HepG2 (cell line): Measurements from ENCODE around the gene CD72. TPM values are rescaled to one million over a fixed set of nuclear protein-coding genes. Genes with fewer than 3 reads are reported as not detected.

Experiments
- ARHGAP35 ChIP-seq: sonication (generic); formaldehyde crosslinking; IDR thresholded peaks from 2 replicates; pipeline ENCODE4 v1.9.0; 2022; ENCODE audit warnings: mild to moderate bottlenecking, inconsistent platforms, moderate library complexity, missing genetic modification reagents, borderline replicate concordance
- ATF1 ChIP-seq: IDR thresholded peaks from 2 replicates; pipeline ENCODE4 v1.6.1; 2016; ENCODE audit warnings: mild to moderate bottlenecking, control low read depth
- GABPB1 ChIP-seq: IDR thresholded peaks from 2 replicates; pipeline ENCODE4 v1.6.1; 2016; ENCODE audit warnings: mild to moderate bottlenecking, missing genetic modification reagents, moderate library complexity, missing compliant biosample characterization
- GATA4 ChIP-seq: sonication (generic); IDR thresholded peaks from 2 replicates; pipeline ENCODE4 v1.6.1; 2016; ENCODE audit warnings: antibody characterized with exemption, low read depth, borderline replicate concordance
- HNRNPLL ChIP-seq: fragments of 200-400 bp; formaldehyde crosslinking; IDR thresholded peaks from 2 replicates; pipeline ENCODE4 v1.6.1; 2017; ENCODE audit warnings: mild to moderate bottlenecking, low read depth, low read length; ENCODE audit not compliant: poor library complexity, severe bottlenecking
- NFRKB ChIP-seq: fragments of 450-650 bp; IDR thresholded peaks from 2 replicates; pipeline ENCODE4 v1.6.1; 2017
- PHF20 ChIP-seq: sonication (generic); formaldehyde crosslinking; IDR thresholded peaks from 2 replicates; pipeline ENCODE4 v1.5.0; 2020; ENCODE audit warnings: mild to moderate bottlenecking, missing genetic modification reagents
- PLRG1 ChIP-seq: fragments of 450-650 bp; conservative IDR thresholded peaks from 2 replicates; pipeline ENCODE4 v1.6.1; 2016
- SP4 ChIP-seq: sonication (generic); formaldehyde crosslinking; IDR thresholded peaks from 2 replicates; pipeline ENCODE4 v1.8.1; 2023; ENCODE audit warnings: mild to moderate bottlenecking, missing genetic modification reagents
- ZBTB1 ChIP-seq: sonication (generic); formaldehyde crosslinking; IDR thresholded peaks from 2 replicates; pipeline ENCODE4 v1.4.0; 2020; ENCODE audit warnings: missing genetic modification reagents, borderline replicate concordance
- ZFP82 ChIP-seq: sonication (generic); formaldehyde crosslinking; IDR thresholded peaks from 2 replicates; pipeline ENCODE4 v1.5.1; 2020; ENCODE audit warnings: mild to moderate bottlenecking, missing genetic modification reagents, borderline replicate concordance
- ZNF33A ChIP-seq: sonication (generic); formaldehyde crosslinking; IDR thresholded peaks from 2 replicates; pipeline ENCODE4 v1.5.1; 2020; ENCODE audit warnings: missing genetic modification reagents, mild to moderate bottlenecking, moderate library complexity, borderline replicate concordance
- ZNF564 ChIP-seq: sonication (generic); formaldehyde crosslinking; IDR thresholded peaks from 2 replicates; pipeline ENCODE4 v1.8.1; 2023; ENCODE audit warnings: mild to moderate bottlenecking, missing genetic modification reagents
- ZNF703 ChIP-seq: sonication (generic); formaldehyde crosslinking; IDR thresholded peaks from 2 replicates; pipeline ENCODE4 v1.5.1; 2020; ENCODE audit warnings: missing genetic modification reagents, mild to moderate bottlenecking, moderate library complexity, borderline replicate concordance
- polyA plus RNA-seq, 8 experiments: library from polyadenylated mRNA; depleted of rRNA in 3 of 8; stranded (reverse) in 7 of 8; unstranded in 1 of 8; fragments of >200 nt; fragmentation: Illumina TruSeq in 4 of 8; extraction: Trizol in 4 of 8; gene quantifications; 2 replicates each; pipeline versions ENCODE4 v1.2.1 to v1.2.3, GENCODE V29; 2011 to 2016; ENCODE audit warnings: low read depth in 4 of 8, missing spikeins in 1 of 8, mixed read lengths in 1 of 8; ENCODE audit not compliant: insufficient read depth in 1 of 8
- total RNA-seq, 5 experiments: library from RNA; depleted of rRNA; stranded (reverse); fragments of >200 nt; fragmentation: Illumina TruSeq; extraction: Trizol; gene quantifications; 2 replicates each; pipeline ENCODE4 v1.2.3, GENCODE V29; 2016; ENCODE audit warnings: low read depth in 1 of 5
- TF ChIP-seq, protein P1 (sequence below): sonication (generic); formaldehyde crosslinking; IDR thresholded peaks from 2 replicates; pipeline ENCODE4 v1.5.0; 2020; ENCODE audit warnings: mild to moderate bottlenecking, missing genetic modification reagents
- TF ChIP-seq, protein P2 (sequence below): sonication (generic); formaldehyde crosslinking; IDR thresholded peaks from 2 replicates; pipeline ENCODE4 v1.4.0; 2020; ENCODE audit warnings: missing genetic modification reagents
- TF ChIP-seq, protein P3 (sequence below): sonication (generic); formaldehyde crosslinking; IDR thresholded peaks from 2 replicates; pipeline ENCODE4 v1.4.0; 2020; ENCODE audit warnings: mild to moderate bottlenecking, missing genetic modification reagents
- TF ChIP-seq, protein P4 (sequence below): sonication (generic); formaldehyde crosslinking; IDR thresholded peaks from 2 replicates; pipeline ENCODE4 v1.5.1; 2020; ENCODE audit warnings: missing genetic modification reagents, mild to moderate bottlenecking, borderline replicate concordance
- TF ChIP-seq, protein P5 (sequence below): fragments of 450-650 bp; IDR thresholded peaks from 2 replicates; pipeline ENCODE4 v1.6.1; 2017; ENCODE audit warnings: mild to moderate bottlenecking
- TF ChIP-seq, protein P6 (sequence below): sonication (generic); formaldehyde crosslinking; IDR thresholded peaks from 2 replicates; pipeline ENCODE4 v1.4.0; 2020; ENCODE audit warnings: missing genetic modification reagents

CD72 gene
- total and polyA plus RNA-seq, 2 of the 13 experiments (the other 11 are each of a cell fraction or from before 2014, with no cell fraction given) = 0.18 to 1.1 TPM

DNA sequence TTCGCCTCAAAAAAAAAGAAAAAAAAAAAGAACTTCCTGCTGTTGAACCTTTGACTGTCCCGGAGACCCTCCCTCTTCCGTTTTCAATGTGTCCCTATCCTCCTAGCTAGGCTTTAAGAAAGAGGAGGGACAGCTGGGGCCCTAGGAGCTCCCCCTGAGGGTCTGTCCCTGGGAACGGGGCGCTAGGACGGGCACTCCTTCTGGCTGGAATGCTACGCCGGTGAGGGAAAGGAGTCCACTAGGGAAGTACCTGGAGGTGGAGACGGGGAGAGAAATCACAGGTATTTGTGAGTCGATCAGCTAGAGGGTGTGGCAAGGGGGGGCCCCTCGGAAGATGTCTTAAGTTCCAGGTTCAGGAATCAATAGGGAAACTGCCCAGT, 27.9 kb upstream of the CD72 start (continued):
- TF ChIP-seq, protein P1, sequence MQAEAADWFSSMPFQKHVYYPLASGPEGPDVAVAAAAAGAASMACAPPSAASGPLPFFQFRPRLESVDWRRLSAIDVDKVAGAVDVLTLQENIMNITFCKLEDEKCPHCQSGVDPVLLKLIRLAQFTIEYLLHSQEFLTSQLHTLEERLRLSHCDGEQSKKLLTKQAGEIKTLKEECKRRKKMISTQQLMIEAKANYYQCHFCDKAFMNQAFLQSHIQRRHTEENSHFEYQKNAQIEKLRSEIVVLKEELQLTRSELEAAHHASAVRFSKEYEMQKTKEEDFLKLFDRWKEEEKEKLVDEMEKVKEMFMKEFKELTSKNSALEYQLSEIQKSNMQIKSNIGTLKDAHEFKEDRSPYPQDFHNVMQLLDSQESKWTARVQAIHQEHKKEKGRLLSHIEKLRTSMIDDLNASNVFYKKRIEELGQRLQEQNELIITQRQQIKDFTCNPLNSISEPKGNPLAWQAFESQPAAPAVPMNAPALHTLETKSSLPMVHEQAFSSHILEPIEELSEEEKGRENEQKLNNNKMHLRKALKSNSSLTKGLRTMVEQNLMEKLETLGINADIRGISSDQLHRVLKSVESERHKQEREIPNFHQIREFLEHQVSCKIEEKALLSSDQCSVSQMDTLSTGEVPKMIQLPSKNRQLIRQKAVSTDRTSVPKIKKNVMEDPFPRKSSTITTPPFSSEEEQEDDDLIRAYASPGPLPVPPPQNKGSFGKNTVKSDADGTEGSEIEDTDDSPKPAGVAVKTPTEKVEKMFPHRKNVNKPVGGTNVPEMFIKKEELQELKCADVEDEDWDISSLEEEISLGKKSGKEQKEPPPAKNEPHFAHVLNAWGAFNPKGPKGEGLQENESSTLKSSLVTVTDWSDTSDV (CRISPR knock-in tag) = no peak
- TF ChIP-seq GABPB1 (CRISPR knock-in tag) = no peak
- peak; percentile 59; the same call in 1 of the 2 replicates for TF ChIP-seq ZNF33A (CRISPR knock-in tag)
- TF ChIP-seq, protein P2, sequence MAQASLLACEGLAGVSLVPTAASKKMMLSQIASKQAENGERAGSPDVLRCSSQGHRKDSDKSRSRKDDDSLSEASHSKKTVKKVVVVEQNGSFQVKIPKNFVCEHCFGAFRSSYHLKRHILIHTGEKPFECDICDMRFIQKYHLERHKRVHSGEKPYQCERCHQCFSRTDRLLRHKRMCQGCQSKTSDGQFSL = no peak
- TF ChIP-seq, protein P3, sequence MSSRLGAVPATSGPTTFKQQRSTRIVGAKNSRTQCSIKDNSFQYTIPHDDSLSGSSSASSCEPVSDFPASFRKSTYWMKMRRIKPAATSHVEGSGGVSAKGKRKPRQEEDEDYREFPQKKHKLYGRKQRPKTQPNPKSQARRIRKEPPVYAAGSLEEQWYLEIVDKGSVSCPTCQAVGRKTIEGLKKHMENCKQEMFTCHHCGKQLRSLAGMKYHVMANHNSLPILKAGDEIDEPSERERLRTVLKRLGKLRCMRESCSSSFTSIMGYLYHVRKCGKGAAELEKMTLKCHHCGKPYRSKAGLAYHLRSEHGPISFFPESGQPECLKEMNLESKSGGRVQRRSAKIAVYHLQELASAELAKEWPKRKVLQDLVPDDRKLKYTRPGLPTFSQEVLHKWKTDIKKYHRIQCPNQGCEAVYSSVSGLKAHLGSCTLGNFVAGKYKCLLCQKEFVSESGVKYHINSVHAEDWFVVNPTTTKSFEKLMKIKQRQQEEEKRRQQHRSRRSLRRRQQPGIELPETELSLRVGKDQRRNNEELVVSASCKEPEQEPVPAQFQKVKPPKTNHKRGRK (CRISPR knock-in tag) = no peak
- TF ChIP-seq NFRKB = no peak
- no peak for TF ChIP-seq ZBTB1 (CRISPR knock-in tag)
- TF ChIP-seq, protein P4, sequence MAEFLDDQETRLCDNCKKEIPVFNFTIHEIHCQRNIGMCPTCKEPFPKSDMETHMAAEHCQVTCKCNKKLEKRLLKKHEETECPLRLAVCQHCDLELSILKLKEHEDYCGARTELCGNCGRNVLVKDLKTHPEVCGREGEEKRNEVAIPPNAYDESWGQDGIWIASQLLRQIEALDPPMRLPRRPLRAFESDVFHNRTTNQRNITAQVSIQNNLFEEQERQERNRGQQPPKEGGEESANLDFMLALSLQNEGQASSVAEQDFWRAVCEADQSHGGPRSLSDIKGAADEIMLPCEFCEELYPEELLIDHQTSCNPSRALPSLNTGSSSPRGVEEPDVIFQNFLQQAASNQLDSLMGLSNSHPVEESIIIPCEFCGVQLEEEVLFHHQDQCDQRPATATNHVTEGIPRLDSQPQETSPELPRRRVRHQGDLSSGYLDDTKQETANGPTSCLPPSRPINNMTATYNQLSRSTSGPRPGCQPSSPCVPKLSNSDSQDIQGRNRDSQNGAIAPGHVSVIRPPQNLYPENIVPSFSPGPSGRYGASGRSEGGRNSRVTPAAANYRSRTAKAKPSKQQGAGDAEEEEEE (CRISPR knock-in tag) = no peak
- TF ChIP-seq, protein P5, sequence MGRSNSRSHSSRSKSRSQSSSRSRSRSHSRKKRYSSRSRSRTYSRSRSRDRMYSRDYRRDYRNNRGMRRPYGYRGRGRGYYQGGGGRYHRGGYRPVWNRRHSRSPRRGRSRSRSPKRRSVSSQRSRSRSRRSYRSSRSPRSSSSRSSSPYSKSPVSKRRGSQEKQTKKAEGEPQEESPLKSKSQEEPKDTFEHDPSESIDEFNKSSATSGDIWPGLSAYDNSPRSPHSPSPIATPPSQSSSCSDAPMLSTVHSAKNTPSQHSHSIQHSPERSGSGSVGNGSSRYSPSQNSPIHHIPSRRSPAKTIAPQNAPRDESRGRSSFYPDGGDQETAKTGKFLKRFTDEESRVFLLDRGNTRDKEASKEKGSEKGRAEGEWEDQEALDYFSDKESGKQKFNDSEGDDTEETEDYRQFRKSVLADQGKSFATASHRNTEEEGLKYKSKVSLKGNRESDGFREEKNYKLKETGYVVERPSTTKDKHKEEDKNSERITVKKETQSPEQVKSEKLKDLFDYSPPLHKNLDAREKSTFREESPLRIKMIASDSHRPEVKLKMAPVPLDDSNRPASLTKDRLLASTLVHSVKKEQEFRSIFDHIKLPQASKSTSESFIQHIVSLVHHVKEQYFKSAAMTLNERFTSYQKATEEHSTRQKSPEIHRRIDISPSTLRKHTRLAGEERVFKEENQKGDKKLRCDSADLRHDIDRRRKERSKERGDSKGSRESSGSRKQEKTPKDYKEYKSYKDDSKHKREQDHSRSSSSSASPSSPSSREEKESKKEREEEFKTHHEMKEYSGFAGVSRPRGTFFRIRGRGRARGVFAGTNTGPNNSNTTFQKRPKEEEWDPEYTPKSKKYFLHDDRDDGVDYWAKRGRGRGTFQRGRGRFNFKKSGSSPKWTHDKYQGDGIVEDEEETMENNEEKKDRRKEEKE = no peak
- TF ChIP-seq ARHGAP35 (CRISPR knock-in tag) = no peak
- TF ChIP-seq SP4 (CRISPR knock-in tag) = 0 out of 2 replicates have a peak, but pooled peaks have one; percentile 30
- no peak for TF ChIP-seq HNRNPLL
- 0 out of 2 replicates have a peak, but pooled peaks have one; percentile 61 for TF ChIP-seq ZFP82
- no peak for TF ChIP-seq ZNF703 (CRISPR knock-in tag)
- TF ChIP-seq, protein P6, sequence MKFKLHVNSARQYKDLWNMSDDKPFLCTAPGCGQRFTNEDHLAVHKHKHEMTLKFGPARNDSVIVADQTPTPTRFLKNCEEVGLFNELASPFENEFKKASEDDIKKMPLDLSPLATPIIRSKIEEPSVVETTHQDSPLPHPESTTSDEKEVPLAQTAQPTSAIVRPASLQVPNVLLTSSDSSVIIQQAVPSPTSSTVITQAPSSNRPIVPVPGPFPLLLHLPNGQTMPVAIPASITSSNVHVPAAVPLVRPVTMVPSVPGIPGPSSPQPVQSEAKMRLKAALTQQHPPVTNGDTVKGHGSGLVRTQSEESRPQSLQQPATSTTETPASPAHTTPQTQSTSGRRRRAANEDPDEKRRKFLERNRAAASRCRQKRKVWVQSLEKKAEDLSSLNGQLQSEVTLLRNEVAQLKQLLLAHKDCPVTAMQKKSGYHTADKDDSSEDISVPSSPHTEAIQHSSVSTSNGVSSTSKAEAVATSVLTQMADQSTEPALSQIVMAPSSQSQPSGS (CRISPR knock-in tag) = no peak
- no peak for TF ChIP-seq ZNF564 (CRISPR knock-in tag)
- no peak for TF ChIP-seq PLRG1
- TF ChIP-seq PHF20 (CRISPR knock-in tag) = no peak; the same call in 1 of the 2 replicates
- no peak for TF ChIP-seq GATA4
- TF ChIP-seq ATF1 (CRISPR knock-in tag) = 0 out of 2 replicates have a peak, but pooled peaks have one; percentile 15
